ENCODE measurements around the gene IQCE. TPM values are rescaled to one million over a fixed set of nuclear protein-coding genes. Genes with fewer than 3 reads are reported as not detected.

IQCE gene
- total RNA-seq, 1 experiment from 2014 or later = 44.8 TPM

GRCh38 chr7:2596464-2597272 is 37.9 kb downstream of the IQCE start:
- DNase-seq (ENCODE audit: low read depth, low spot score) (no peak), ATAC-seq (no peak)
- no peaks in the 10 kb centered on the region for H3K27me3 ChIP-seq (ENCODE audit: control insufficient read depth, insufficient read depth, low read length)
- H3K4me3 ChIP-seq (ENCODE audit: low read depth in 2 of 2, low read length in 2 of 2) = no peak overlapping the region
- BruUV-seq (replicated peaks) = TSS peak; percentile 73
- POLR2A ChIA-PET = interaction anchor here (0.6 kb wide), 1 partner anchor 30 kb away, joined by 10 read pairs; no protein-coding TSS in a partner anchor
- in situ Hi-C loops (cut with HindIII; ENCODE audit: low pct_unique_long_range_greater_than_20kb, low sequenced_read_pairs) = no loop called here
- H3K4me1 ChIP-seq (ENCODE audit: control insufficient read depth, insufficient read depth, low read length) = no peaks in the 10 kb centered on the region
- no peaks in the 10 kb centered on the region for H3K9me3 ChIP-seq (ENCODE audit: control insufficient read depth, insufficient read depth, low read depth, low read length)
- TF ChIP-seq REST (IDR thresholded peaks at IDR 0.05; ENCODE audit: insufficient read depth in 1 of 2, low read depth in 2 of 2, low read length in 1 of 2) (no peak), CTCF (IDR thresholded peaks at IDR 0.05) (no peak), TCF7L2 (IDR thresholded peaks at IDR 0.05; ENCODE audit: low read depth, low read length) (no peak), SIN3A (IDR thresholded peaks at IDR 0.05; ENCODE audit: borderline replicate concordance, insufficient read depth, low read depth, low read length) (no peak), POLR2AphosphoS5 (IDR thresholded peaks at IDR 0.05; ENCODE audit: low read depth, low read length) (no peak)
- no peak overlapping the region for H3K27ac ChIP-seq (ENCODE audit: low read length)
- intact Hi-C loops (cut with micrococcal nuclease; ENCODE audit: unreplicated experiment) = no loop called here
- H3K36me3 ChIP-seq (ENCODE audit: control insufficient read depth, insufficient read depth, low read length) = peaks cover 4% of the 10 kb centered on the region; the same call in 1 of the 2 replicates
- CTCF ChIA-PET = interaction anchor here (0.7 kb wide), 1 partner anchor 118 kb away, joined by 3 read pairs; no protein-coding TSS in a partner anchor

GRCh38 chr7:2597273-2597640 is 38.5 kb downstream of the IQCE start:
- Histone ChIP-seq H3K9me3 (ENCODE audit: control insufficient read depth, insufficient read depth, low read depth, low read length) (no peaks in the 10 kb centered on the region), H3K27me3 (ENCODE audit: control insufficient read depth, insufficient read depth, low read length) (no peaks in the 10 kb centered on the region), H3K4me3 (ENCODE audit: low read depth in 2 of 2, low read length in 2 of 2) (no peak overlapping the region), H3K36me3 (ENCODE audit: control insufficient read depth, insufficient read depth, low read length) (peaks cover 4% of the 10 kb centered on the region; the same call in 1 of the 2 replicates), H3K4me1 (ENCODE audit: control insufficient read depth, insufficient read depth, low read length) (no peaks in the 10 kb centered on the region), H3K27ac (ENCODE audit: low read length) (no peak overlapping the region)
- no TSS peak for BruUV-seq (replicated peaks)
- DNase-seq (ENCODE audit: low read depth, low spot score) = no peak
- in situ Hi-C loops (cut with HindIII; ENCODE audit: low pct_unique_long_range_greater_than_20kb, low sequenced_read_pairs) = no loop called here
- TF ChIP-seq REST (IDR thresholded peaks at IDR 0.05; ENCODE audit: insufficient read depth in 1 of 2, low read depth in 2 of 2, low read length in 1 of 2) (no peak), POLR2AphosphoS5 (IDR thresholded peaks at IDR 0.05; ENCODE audit: low read depth, low read length) (no peak), SIN3A (IDR thresholded peaks at IDR 0.05; ENCODE audit: borderline replicate concordance, insufficient read depth, low read depth, low read length) (no peak), TCF7L2 (IDR thresholded peaks at IDR 0.05; ENCODE audit: low read depth, low read length) (no peak), CTCF (IDR thresholded peaks at IDR 0.05) (no peak)
- CTCF ChIA-PET = interaction anchor here (0.7 kb wide), 2 partner anchors 31 to 119 kb away, joined by 3 to 4 read pairs; no protein-coding TSS in a partner anchor
- no peak for ATAC-seq
- POLR2A ChIA-PET = no interaction called here
- intact Hi-C loops (cut with micrococcal nuclease; ENCODE audit: unreplicated experiment) = no loop called here
